ENCODE data around the gene DOC2A.

DNA sequence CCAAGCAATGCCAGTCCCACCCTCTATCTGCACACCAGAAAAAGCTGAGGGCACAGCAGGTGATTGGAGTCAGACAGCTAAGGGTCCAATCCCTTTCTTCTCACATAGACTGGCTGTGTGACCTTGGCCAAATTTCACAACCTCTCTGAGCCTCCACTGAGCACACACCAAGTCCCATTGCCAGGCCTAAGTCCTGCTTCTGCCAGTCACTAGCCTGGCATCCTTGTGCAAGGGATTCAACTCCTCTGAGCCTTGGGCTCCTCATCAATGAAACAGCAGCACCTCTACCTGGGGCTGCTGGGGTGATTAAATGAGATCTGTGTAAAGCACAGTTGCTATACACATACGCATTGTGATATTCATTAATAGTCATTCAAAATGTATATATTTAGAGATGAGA, 35.8 kb upstream of the DOC2A start:
- TF ChIP-seq, protein P1, sequence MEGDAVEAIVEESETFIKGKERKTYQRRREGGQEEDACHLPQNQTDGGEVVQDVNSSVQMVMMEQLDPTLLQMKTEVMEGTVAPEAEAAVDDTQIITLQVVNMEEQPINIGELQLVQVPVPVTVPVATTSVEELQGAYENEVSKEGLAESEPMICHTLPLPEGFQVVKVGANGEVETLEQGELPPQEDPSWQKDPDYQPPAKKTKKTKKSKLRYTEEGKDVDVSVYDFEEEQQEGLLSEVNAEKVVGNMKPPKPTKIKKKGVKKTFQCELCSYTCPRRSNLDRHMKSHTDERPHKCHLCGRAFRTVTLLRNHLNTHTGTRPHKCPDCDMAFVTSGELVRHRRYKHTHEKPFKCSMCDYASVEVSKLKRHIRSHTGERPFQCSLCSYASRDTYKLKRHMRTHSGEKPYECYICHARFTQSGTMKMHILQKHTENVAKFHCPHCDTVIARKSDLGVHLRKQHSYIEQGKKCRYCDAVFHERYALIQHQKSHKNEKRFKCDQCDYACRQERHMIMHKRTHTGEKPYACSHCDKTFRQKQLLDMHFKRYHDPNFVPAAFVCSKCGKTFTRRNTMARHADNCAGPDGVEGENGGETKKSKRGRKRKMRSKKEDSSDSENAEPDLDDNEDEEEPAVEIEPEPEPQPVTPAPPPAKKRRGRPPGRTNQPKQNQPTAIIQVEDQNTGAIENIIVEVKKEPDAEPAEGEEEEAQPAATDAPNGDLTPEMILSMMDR (IDR thresholded peaks at IDR 0.05), result no peak
- no peak for TF ChIP-seq POLR2AphosphoS5 (IDR thresholded peaks at IDR 0.05)
